CD4-positive, CD25-positive, alpha-beta regulatory T cell (primary cell): Measurements from ENCODE around the gene NCAM1. TPM values are rescaled to one million over a fixed set of nuclear protein-coding genes. Genes with fewer than 3 reads are reported as not detected.

Source experiments
- ATAC-seq, 2 donors: fragments of 150-1000 bp; cut with Tn5 transposase; one replicate each; pipeline ENCODE4 v1.10.0; 2021; ENCODE audit warnings: low read depth in 2 of 2, moderate number of reproducible peaks in 2 of 2, moderate library complexity in 1 of 2
- DNase-seq, 3 donors: peaks; one replicate each; pipeline versions ENCODE4 v3.0.0 to v3.0.0-alpha.2; 2012 to 2022; ENCODE audit warnings: mixed read lengths in 1 of 3
- H3K27ac ChIP-seq: one replicate; pipeline ENCODE4 v1.7.0; 2013; ENCODE audit warnings: mild to moderate bottlenecking, low read length; ENCODE audit not compliant: insufficient read depth, poor library complexity, severe bottlenecking
- H3K27me3 ChIP-seq: one replicate; pipeline ENCODE4 v1.7.0; 2013; ENCODE audit warnings: low read length; ENCODE audit not compliant: control insufficient read depth, insufficient read depth
- H3K36me3 ChIP-seq: one replicate; pipeline ENCODE4 v1.7.0; 2013; ENCODE audit warnings: mild to moderate bottlenecking, low read length, moderate library complexity; ENCODE audit not compliant: control insufficient read depth, insufficient read depth
- H3K4me1 ChIP-seq: 2 replicates; pipeline ENCODE4 v1.7.0; 2013; ENCODE audit warnings: mild to moderate bottlenecking, low read length; ENCODE audit not compliant: insufficient read depth, control insufficient read depth, poor library complexity, severe bottlenecking
- H3K4me3 ChIP-seq: one replicate; pipeline ENCODE4 v1.7.0; 2013; ENCODE audit warnings: low read depth, mild to moderate bottlenecking, low read length, moderate library complexity
- H3K9me3 ChIP-seq, 2 experiments: 1 replicate in 1 of 2; 2 replicates in 1 of 2; pipeline ENCODE4 v1.7.0; 2013; ENCODE audit warnings: low read length in 2 of 2, mild to moderate bottlenecking in 1 of 2, moderate library complexity in 1 of 2; ENCODE audit not compliant: control insufficient read depth in 2 of 2
- H3K27ac Mint-ChIP-seq, 3 donors: one replicate each; pipeline ENCODE4 v1.8.0; 2020 to 2022; ENCODE audit warnings: mild to moderate bottlenecking in 3 of 3, mixed read lengths in 3 of 3, moderate library complexity in 2 of 3
- H3K27me3 Mint-ChIP-seq: one replicate; pipeline ENCODE4 v1.8.0; 2022; ENCODE audit warnings: mild to moderate bottlenecking, mixed read lengths
- H3K36me3 Mint-ChIP-seq: one replicate; pipeline ENCODE4 v1.8.0; 2020; ENCODE audit warnings: mixed read lengths
- H3K4me1 Mint-ChIP-seq, 4 donors: one replicate each; pipeline ENCODE4 v1.8.0; 2020 to 2022; ENCODE audit warnings: mixed read lengths in 4 of 4, mild to moderate bottlenecking in 1 of 4
- H3K4me3 Mint-ChIP-seq, 4 donors: one replicate each; pipeline ENCODE4 v1.8.0; 2020 to 2022; ENCODE audit warnings: mild to moderate bottlenecking in 4 of 4, mixed read lengths in 4 of 4, moderate library complexity in 3 of 4
- H3K9me3 Mint-ChIP-seq, 7 donors: one replicate each; pipeline ENCODE4 v1.8.0; 2020 to 2022; ENCODE audit warnings: mixed read lengths in 7 of 7, mild to moderate bottlenecking in 3 of 7, moderate library complexity in 2 of 7
- polyA plus RNA-seq, 4 donors: library from polyadenylated mRNA; unstranded; fragments of 300-500 nt; fragmentation: Illumina TruSeq; gene quantifications; one replicate each; pipeline ENCODE4 v1.2.3, GENCODE V29; 2021
- total RNA-seq: library from RNA; stranded (reverse); gene quantifications from one replicate; pipeline ENCODE4 v1.2.3, GENCODE V29; 2022

The NCAM1 gene
- total and polyA plus RNA-seq, 5 donors from 2014 or later, result 0.03 to 0.79 (median 0.11) TPM; not detected in 1

- DNase-seq (no peak), ATAC-seq (no peak)
- Mint-ChIP-seq H3K36me3 (no peaks in the 10 kb centered on the region), H3K9me3 (no peaks in the 10 kb centered on the region), H3K27ac (peak overlapping the region in 1 of 3 donors; percentile 20), H3K27me3 (peaks cover 8% of the 10 kb centered on the region), H3K4me3 (peak overlapping the region in 1 of 4 donors; percentile 35), H3K4me1 (peaks cover 0 to 25% (median 0%) of the 10 kb centered on the region in 4 donors)
- H3K9me3 ChIP-seq, result no peaks in the 10 kb centered on the region
- no peak overlapping the region for H3K4me3 ChIP-seq
- no peaks in the 10 kb centered on the region for H3K36me3 ChIP-seq
- no peak overlapping the region for H3K27ac ChIP-seq
- no peaks in the 10 kb centered on the region for H3K27me3 ChIP-seq
- no peaks in the 10 kb centered on the region for H3K4me1 ChIP-seq
Measured at GRCh38 chr11:113263458-113264259, 302.4 kb downstream of the NCAM1 start.

- Histone ChIP-seq H3K4me1 (no peaks in the 10 kb centered on the region), H3K36me3 (no peaks in the 10 kb centered on the region), H3K9me3 (no peaks in the 10 kb centered on the region), H3K4me3 (no peak overlapping the region), H3K27ac (no peak overlapping the region), H3K27me3 (no peaks in the 10 kb centered on the region)
- no peak overlapping the region for H3K27ac Mint-ChIP-seq
- no peaks in the 10 kb centered on the region for H3K36me3 Mint-ChIP-seq
- no peaks in the 10 kb centered on the region for H3K9me3 Mint-ChIP-seq
- H3K4me1 Mint-ChIP-seq, result peaks cover 0 to 25% (median 0%) of the 10 kb centered on the region in 4 donors
- no peak overlapping the region for H3K4me3 Mint-ChIP-seq
- no peak for DNase-seq
- no peak for ATAC-seq
- H3K27me3 Mint-ChIP-seq, result peaks cover 8% of the 10 kb centered on the region
Measured at GRCh38 chr11:113265362-113265761, 304.1 kb downstream of the NCAM1 start.

GRCh38 chr11:113267493-113267892 is 306.3 kb downstream of the NCAM1 start:
- Histone ChIP-seq H3K4me1 (no peaks in the 10 kb centered on the region), H3K36me3 (no peaks in the 10 kb centered on the region), H3K4me3 (no peak overlapping the region), H3K27ac (no peak overlapping the region), H3K27me3 (no peaks in the 10 kb centered on the region), H3K9me3 (no peaks in the 10 kb centered on the region)
- peaks cover 8% of the 10 kb centered on the region for H3K27me3 Mint-ChIP-seq
- H3K36me3 Mint-ChIP-seq, result no peaks in the 10 kb centered on the region
- no peaks in the 10 kb centered on the region for H3K9me3 Mint-ChIP-seq
- H3K4me3 Mint-ChIP-seq, result no peak overlapping the region
- ATAC-seq, result no peak
- H3K4me1 Mint-ChIP-seq, result peaks cover 0 to 7% (median 0%) of the 10 kb centered on the region in 4 donors
- no peak overlapping the region for H3K27ac Mint-ChIP-seq
- no peak for DNase-seq

GRCh38 chr11:113269096-113269495 is 307.9 kb downstream of the NCAM1 start:
- Mint-ChIP-seq H3K9me3 (no peaks in the 10 kb centered on the region), H3K27me3 (peaks cover 8% of the 10 kb centered on the region)

GRCh38 chr11:113269636-113270035 is 308.4 kb downstream of the NCAM1 start:
- H3K4me3 ChIP-seq, result no peak overlapping the region
- Mint-ChIP-seq H3K27me3 (peaks cover 8% of the 10 kb centered on the region), H3K4me3 (no peak overlapping the region), H3K4me1 (no peaks in the 10 kb centered on the region), H3K27ac (no peak overlapping the region), H3K9me3 (no peaks in the 10 kb centered on the region), H3K36me3 (no peaks in the 10 kb centered on the region)
- H3K36me3 ChIP-seq, result no peaks in the 10 kb centered on the region
- ATAC-seq (no peak), DNase-seq (no peak)
- H3K4me1 ChIP-seq, result no peaks in the 10 kb centered on the region
- H3K9me3 ChIP-seq, result no peaks in the 10 kb centered on the region
- no peaks in the 10 kb centered on the region for H3K27me3 ChIP-seq
- H3K27ac ChIP-seq, result no peak overlapping the region

More at GRCh38 chr11:113269096-113269495, 307.9 kb downstream of the NCAM1 start:
- Mint-ChIP-seq H3K27ac (no peak overlapping the region), H3K4me3 (no peak overlapping the region), H3K4me1 (no peaks in the 10 kb centered on the region), H3K36me3 (no peaks in the 10 kb centered on the region)
- no peak for ATAC-seq
- Histone ChIP-seq H3K27me3 (no peaks in the 10 kb centered on the region), H3K4me1 (no peaks in the 10 kb centered on the region), H3K4me3 (no peak overlapping the region), H3K36me3 (no peaks in the 10 kb centered on the region), H3K9me3 (no peaks in the 10 kb centered on the region), H3K27ac (no peak overlapping the region)
- DNase-seq, result no peak

DNA sequence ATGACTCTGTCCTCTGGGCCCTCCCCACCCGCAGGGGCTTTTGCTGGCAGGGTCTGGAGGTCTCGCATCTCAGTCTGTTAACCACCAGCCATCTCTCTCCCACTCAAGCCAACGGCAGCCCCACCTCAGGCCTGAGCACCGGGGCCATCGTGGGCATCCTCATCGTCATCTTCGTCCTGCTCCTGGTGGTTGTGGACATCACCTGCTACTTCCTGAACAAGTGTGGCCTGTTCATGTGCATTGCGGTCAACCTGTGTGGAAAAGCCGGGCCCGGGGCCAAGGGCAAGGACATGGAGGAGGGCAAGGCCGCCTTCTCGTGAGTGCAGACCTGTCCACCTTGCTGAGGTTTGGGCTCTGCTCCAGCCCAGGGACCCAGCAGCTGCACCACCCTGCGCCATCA is 308.9 kb downstream of the NCAM1 start:
- H3K27ac Mint-ChIP-seq, result no peak overlapping the region
- H3K9me3 Mint-ChIP-seq, result no peaks in the 10 kb centered on the region
- Histone ChIP-seq H3K4me3 (no peak overlapping the region), H3K27me3 (no peaks in the 10 kb centered on the region), H3K4me1 (no peaks in the 10 kb centered on the region), H3K9me3 (no peaks in the 10 kb centered on the region), H3K27ac (no peak overlapping the region), H3K36me3 (no peaks in the 10 kb centered on the region)
- H3K4me1 Mint-ChIP-seq, result no peaks in the 10 kb centered on the region
- no peak for DNase-seq
- H3K36me3 Mint-ChIP-seq, result no peaks in the 10 kb centered on the region
- no peak for ATAC-seq
- H3K4me3 Mint-ChIP-seq, result no peak overlapping the region
- H3K27me3 Mint-ChIP-seq, result peaks cover 7% of the 10 kb centered on the region

DNA sequence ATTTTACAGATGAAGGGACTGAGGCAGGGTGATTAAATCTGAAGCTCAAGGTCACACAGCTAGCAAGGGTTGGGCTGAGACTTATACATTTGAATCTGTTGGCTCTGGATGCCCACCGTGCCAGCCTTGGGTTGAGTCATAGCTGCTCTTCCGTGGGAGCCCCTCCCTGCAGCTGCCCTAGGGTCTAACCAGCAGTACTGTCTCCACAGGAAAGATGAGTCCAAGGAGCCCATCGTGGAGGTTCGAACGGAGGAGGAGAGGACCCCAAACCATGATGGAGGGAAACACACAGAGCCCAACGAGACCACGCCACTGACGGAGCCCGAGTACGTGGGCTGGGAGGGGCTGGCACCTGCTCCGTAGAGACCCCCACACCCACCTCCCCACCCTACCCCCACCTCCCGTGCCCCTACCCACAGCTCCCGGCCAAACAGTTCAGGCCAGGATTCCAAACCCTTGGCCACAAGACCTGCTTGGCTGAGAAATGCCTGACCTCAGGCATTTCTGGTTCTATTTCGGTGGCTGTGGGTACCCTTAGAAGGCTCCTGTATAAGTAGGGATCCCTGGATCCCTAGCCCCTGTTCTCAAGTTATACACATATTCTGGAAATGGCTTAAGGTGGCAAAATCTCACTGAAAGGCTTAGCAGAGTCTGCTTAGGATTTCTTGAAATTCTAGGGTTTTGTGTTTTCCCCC is 310.5 kb downstream of the NCAM1 start:
- no peaks in the 10 kb centered on the region for H3K36me3 ChIP-seq
- no peaks in the 10 kb centered on the region for H3K27me3 Mint-ChIP-seq
- no peak overlapping the region for H3K4me3 ChIP-seq
- H3K4me3 Mint-ChIP-seq, result no peak overlapping the region
- no peaks in the 10 kb centered on the region for H3K4me1 ChIP-seq
- no peak for ATAC-seq
- H3K9me3 Mint-ChIP-seq, result peaks cover 0 to 1% (median 0%) of the 10 kb centered on the region in 7 donors
- H3K9me3 ChIP-seq, result no peaks in the 10 kb centered on the region
- no peak overlapping the region for H3K27ac ChIP-seq
- no peaks in the 10 kb centered on the region for H3K4me1 Mint-ChIP-seq
- no peaks in the 10 kb centered on the region for H3K27me3 ChIP-seq
- DNase-seq, result no peak
- H3K36me3 Mint-ChIP-seq, result no peaks in the 10 kb centered on the region
- no peak overlapping the region for H3K27ac Mint-ChIP-seq
